ENCODE data around the gene MAPK8.

GRCh38 chr10:48299692-48300091 lies 6.8 kb upstream of the MAPK8 start:
- TF ChIP-seq, protein P1, sequence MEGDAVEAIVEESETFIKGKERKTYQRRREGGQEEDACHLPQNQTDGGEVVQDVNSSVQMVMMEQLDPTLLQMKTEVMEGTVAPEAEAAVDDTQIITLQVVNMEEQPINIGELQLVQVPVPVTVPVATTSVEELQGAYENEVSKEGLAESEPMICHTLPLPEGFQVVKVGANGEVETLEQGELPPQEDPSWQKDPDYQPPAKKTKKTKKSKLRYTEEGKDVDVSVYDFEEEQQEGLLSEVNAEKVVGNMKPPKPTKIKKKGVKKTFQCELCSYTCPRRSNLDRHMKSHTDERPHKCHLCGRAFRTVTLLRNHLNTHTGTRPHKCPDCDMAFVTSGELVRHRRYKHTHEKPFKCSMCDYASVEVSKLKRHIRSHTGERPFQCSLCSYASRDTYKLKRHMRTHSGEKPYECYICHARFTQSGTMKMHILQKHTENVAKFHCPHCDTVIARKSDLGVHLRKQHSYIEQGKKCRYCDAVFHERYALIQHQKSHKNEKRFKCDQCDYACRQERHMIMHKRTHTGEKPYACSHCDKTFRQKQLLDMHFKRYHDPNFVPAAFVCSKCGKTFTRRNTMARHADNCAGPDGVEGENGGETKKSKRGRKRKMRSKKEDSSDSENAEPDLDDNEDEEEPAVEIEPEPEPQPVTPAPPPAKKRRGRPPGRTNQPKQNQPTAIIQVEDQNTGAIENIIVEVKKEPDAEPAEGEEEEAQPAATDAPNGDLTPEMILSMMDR (IDR thresholded peaks at IDR 0.05; ENCODE audit: insufficient read depth, low read length) = no peak
- TF ChIP-seq POLR2AphosphoS5 (IDR thresholded peaks at IDR 0.05; ENCODE audit: low read depth) (no peak), GABPA (IDR thresholded peaks at IDR 0.05; ENCODE audit: low read depth) (no peak), REST (IDR thresholded peaks at IDR 0.05; ENCODE audit: insufficient replicate concordance, low read depth) (no peak), SPI1 (IDR thresholded peaks at IDR 0.05; ENCODE audit: borderline replicate concordance, low read depth) (no peak)
